ENCODE data around the gene CTSS.

The CTSS gene

DNA sequence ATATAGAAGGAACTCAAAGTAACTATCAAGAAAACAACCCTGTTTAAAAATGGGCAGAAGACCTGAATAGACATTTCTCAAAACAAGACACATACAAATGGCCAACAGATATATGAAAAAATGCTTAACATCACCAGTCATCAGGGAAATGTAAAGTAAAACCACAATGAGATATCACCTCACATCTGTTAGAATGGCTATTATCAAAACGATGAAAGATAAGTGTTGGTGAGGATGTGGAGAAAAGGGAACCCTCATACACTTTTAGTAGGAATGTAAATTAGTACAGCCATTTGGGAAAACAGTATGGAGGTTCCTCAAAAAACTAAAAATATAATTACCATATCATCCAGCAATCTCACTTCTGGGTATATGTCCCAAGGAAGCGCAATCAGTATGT is 3.0 kb downstream of the CTSS start:
- H3K4me3 ChIP-seq (replicated peaks; ENCODE audit: low read depth, low read length): no peak overlapping the region
- DNase-seq (ENCODE audit: extremely low read depth, low read depth): no peak
- TF ChIP-seq, protein P1, sequence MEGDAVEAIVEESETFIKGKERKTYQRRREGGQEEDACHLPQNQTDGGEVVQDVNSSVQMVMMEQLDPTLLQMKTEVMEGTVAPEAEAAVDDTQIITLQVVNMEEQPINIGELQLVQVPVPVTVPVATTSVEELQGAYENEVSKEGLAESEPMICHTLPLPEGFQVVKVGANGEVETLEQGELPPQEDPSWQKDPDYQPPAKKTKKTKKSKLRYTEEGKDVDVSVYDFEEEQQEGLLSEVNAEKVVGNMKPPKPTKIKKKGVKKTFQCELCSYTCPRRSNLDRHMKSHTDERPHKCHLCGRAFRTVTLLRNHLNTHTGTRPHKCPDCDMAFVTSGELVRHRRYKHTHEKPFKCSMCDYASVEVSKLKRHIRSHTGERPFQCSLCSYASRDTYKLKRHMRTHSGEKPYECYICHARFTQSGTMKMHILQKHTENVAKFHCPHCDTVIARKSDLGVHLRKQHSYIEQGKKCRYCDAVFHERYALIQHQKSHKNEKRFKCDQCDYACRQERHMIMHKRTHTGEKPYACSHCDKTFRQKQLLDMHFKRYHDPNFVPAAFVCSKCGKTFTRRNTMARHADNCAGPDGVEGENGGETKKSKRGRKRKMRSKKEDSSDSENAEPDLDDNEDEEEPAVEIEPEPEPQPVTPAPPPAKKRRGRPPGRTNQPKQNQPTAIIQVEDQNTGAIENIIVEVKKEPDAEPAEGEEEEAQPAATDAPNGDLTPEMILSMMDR (IDR thresholded peaks at IDR 0.05; ENCODE audit: low read depth, low read length, missing control alignments): no peak

DNA sequence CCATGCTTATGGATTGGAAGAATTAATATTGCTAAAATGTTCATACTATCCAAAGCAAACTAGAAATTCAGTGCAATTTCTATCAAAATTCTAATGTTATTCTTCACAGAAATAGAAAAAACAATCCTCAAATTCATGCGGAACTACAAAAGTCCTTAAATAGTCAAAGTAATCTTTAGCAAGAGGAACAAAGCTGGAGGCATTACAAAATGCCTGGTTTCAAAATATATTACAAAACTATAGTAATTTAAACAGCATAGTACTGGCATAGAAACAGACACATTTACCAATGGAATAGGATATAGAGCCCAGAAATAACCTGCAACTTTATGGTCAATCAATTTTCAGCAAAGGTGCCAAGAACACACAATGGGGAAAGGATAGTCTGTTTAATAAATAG is 3.8 kb downstream of the CTSS start:
- TF ChIP-seq, protein P1 (IDR thresholded peaks at IDR 0.05; ENCODE audit: low read depth, low read length, missing control alignments): no peak
- DNase-seq (ENCODE audit: extremely low read depth, low read depth): no peak
- H3K4me3 ChIP-seq (replicated peaks; ENCODE audit: low read depth, low read length): no peak overlapping the region

DNA sequence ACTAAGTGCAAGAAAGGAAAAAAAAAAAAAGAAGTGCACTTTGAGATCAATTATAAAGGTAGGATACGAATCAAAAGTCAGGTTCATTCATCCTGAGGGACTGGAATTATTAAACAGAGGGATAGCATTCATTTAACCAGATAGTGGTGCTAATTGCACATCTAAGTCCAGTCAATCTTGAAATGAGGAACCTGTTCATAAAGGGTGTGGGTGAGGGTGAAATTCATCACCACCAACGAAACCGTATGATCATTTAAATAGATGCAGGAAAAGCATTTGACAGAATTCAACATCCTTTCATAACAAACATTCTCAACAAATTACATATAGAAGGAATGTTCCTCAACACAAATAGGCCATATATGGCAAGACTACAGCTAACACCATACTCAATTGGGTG is 5.6 kb downstream of the CTSS start:
- no peak for DNase-seq (ENCODE audit: extremely low read depth, low read depth)

GRCh38 chr1:150753416-150753815 is 12.2 kb downstream of the CTSS start:
- H3K4me3 ChIP-seq (replicated peaks; ENCODE audit: low read depth, low read length): no peak overlapping the region
- TF ChIP-seq, protein P1 (IDR thresholded peaks at IDR 0.05; ENCODE audit: low read depth, low read length, missing control alignments): no peak
- no peak for DNase-seq (ENCODE audit: extremely low read depth, low read depth)

More for the DNA sequence above, 5.6 kb downstream of the CTSS start:
- TF ChIP-seq, protein P1 (IDR thresholded peaks at IDR 0.05; ENCODE audit: low read depth, low read length, missing control alignments): no peak
- H3K4me3 ChIP-seq (replicated peaks; ENCODE audit: low read depth, low read length): no peak overlapping the region

- no peak overlapping the region for H3K4me3 ChIP-seq (replicated peaks; ENCODE audit: low read depth, low read length)
- no peak for DNase-seq (ENCODE audit: extremely low read depth, low read depth)
- TF ChIP-seq, protein P1 (IDR thresholded peaks at IDR 0.05; ENCODE audit: low read depth, low read length, missing control alignments): no peak
Measured at GRCh38 chr1:150751443-150751842, 14.1 kb downstream of the CTSS start.

- TF ChIP-seq, protein P1 (IDR thresholded peaks at IDR 0.05; ENCODE audit: low read depth, low read length, missing control alignments): no peak
Measured at GRCh38 chr1:150749720-150750311, 15.8 kb downstream of the CTSS start.

More at GRCh38 chr1:150749720-150750311, 15.8 kb downstream of the CTSS start:
- H3K4me3 ChIP-seq (replicated peaks; ENCODE audit: low read depth, low read length): no peak overlapping the region
- no peak for DNase-seq (ENCODE audit: extremely low read depth, low read depth)
